Smooth muscle cell (in vitro differentiated cells): ENCODE data around the gene MAST4. TPM values are rescaled to one million over a fixed set of nuclear protein-coding genes. Genes with fewer than 3 reads are reported as not detected.

Source experiments
- DNase-seq: peaks from one replicate; lab custom pipeline; 2025; ENCODE audit not compliant: unreplicated experiment; lab: John Stamatoyannopoulos, UW
- H2AFZ ChIP-seq: fragments of 200-600 bp; sonication (generic); 2 replicates; pipeline ENCODE4 v1.6.0; 2016; ENCODE audit warnings: antibody characterized with exemption, low read depth, mild to moderate bottlenecking
- H3F3A ChIP-seq: fragments of 200-600 bp; sonication (generic); 2 replicates; pipeline ENCODE4 v1.6.0; 2017; ENCODE audit warnings: antibody characterized with exemption, low read depth
- H3K27ac ChIP-seq: fragments of 200-600 bp; sonication (generic); 2 replicates; pipeline ENCODE4 v1.5.1; 2016; ENCODE audit warnings: low read depth, mild to moderate bottlenecking
- H3K27me3 ChIP-seq: fragments of 200-600 bp; sonication (generic); 2 replicates; pipeline ENCODE4 v1.6.1; 2016; ENCODE audit warnings: low read depth, mild to moderate bottlenecking
- H3K36me3 ChIP-seq: fragments of 200-600 bp; sonication (generic); 2 replicates; pipeline ENCODE4 v1.5.1; 2016; ENCODE audit warnings: low read depth
- H3K4me1 ChIP-seq: fragments of 200-600 bp; sonication (generic); 2 replicates; pipeline ENCODE4 v1.5.1; 2016; ENCODE audit warnings: low read depth
- H3K4me2 ChIP-seq: fragments of 200-600 bp; sonication (generic); 2 replicates; pipeline ENCODE4 v1.6.0; 2016; ENCODE audit warnings: mild to moderate bottlenecking
- H3K4me3 ChIP-seq: fragments of 200-600 bp; sonication (generic); 2 replicates; pipeline ENCODE4 v1.5.1; 2016; ENCODE audit warnings: mild to moderate bottlenecking
- H3K79me2 ChIP-seq: fragments of 200-600 bp; sonication (generic); 2 replicates; pipeline ENCODE4 v1.6.0; 2016; ENCODE audit warnings: low read depth, mild to moderate bottlenecking
- H3K9ac ChIP-seq: fragments of 200-600 bp; sonication (generic); 2 replicates; pipeline ENCODE4 v1.6.0; 2016; ENCODE audit warnings: low read depth
- H3K9me3 ChIP-seq: fragments of 200-600 bp; sonication (generic); replicated peaks from 2 replicates; pipeline ENCODE4 v1.5.1; 2016; ENCODE audit warnings: low read depth
- H4K20me1 ChIP-seq: fragments of 200-600 bp; sonication (generic); 2 replicates; pipeline ENCODE4 v1.6.0; 2016; ENCODE audit warnings: low read depth
- WGBS: methylation state at CpG from one replicate; pipeline ENCODE4 v1.1.7; 2016; ENCODE audit warnings: low lambda C conversion rate; 5-methylcytosine and 5-hydroxymethylcytosine counted together
- polyA plus RNA-seq: library from polyadenylated mRNA; unstranded; fragments of >200 nt; fragmentation: Nextera tagmentation; extraction: Ambion mirVana; gene quantifications from 2 replicates; pipeline ENCODE4 v1.2.1, GENCODE V29; 2016
- total RNA-seq: library from RNA; depleted of rRNA; stranded (reverse); fragments of >200 nt; gene quantifications from 2 replicates; pipeline ENCODE4 v1.2.3, GENCODE V29; 2014
- TF ChIP-seq, protein P1 (sequence below): fragments of 200-600 bp; sonication (generic); IDR thresholded peaks from 2 replicates; pipeline ENCODE4 v1.5.1; 2017; ENCODE audit warnings: borderline replicate concordance, mild to moderate bottlenecking, antibody characterized with exemption; ENCODE audit not compliant: insufficient read depth, poor library complexity, severe bottlenecking

MAST4 gene
- total and polyA plus RNA-seq, 2 experiments from 2014 or later = 6.3 to 24.0 TPM

DNA sequence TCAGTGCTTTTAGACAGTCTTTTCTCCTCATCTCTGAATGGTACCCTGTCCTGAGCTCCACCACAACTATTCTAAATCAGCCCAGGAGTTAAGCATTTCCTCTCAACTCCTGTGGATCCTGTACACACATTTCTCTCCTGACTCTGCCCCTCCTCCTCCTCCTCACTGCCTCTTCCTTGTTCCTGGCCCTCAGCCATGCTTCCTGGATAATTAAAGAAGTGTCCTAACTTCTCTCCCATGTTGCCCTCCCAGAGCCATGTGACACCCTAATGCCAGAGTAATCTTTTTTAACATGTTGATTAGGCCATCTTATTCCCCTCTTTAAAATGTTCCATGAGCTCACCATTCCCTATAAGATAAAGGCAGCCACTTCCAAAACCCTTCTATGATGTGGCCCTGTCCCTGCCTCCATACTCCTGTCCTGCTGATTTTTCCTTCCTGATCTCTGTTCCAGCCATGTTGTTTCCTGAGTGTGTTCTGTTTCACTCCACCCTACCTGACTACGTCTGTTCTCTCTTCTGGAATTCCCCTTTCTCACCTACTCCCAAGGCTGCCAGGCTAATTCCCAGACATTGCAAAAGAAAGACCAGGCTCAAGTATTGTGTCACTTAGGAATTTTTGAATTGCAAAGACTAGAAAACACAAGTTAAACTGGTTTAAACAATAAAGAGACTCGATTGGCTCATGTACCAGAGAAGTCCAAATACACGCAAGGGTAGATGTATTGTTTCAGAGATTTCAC lies 295.2 kb downstream of the MAST4 start:
- no peaks in the 10 kb centered on the region for H3K9me3 ChIP-seq
- no peak overlapping the region for H2AFZ ChIP-seq
- H4K20me1 ChIP-seq = no peaks in the 10 kb centered on the region
- no peaks in the 10 kb centered on the region for H3K79me2 ChIP-seq
- TF ChIP-seq, protein P1, sequence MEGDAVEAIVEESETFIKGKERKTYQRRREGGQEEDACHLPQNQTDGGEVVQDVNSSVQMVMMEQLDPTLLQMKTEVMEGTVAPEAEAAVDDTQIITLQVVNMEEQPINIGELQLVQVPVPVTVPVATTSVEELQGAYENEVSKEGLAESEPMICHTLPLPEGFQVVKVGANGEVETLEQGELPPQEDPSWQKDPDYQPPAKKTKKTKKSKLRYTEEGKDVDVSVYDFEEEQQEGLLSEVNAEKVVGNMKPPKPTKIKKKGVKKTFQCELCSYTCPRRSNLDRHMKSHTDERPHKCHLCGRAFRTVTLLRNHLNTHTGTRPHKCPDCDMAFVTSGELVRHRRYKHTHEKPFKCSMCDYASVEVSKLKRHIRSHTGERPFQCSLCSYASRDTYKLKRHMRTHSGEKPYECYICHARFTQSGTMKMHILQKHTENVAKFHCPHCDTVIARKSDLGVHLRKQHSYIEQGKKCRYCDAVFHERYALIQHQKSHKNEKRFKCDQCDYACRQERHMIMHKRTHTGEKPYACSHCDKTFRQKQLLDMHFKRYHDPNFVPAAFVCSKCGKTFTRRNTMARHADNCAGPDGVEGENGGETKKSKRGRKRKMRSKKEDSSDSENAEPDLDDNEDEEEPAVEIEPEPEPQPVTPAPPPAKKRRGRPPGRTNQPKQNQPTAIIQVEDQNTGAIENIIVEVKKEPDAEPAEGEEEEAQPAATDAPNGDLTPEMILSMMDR = no peak
- H3K36me3 ChIP-seq = no peaks in the 10 kb centered on the region
- H3F3A ChIP-seq = no peaks in the 10 kb centered on the region
- H3K4me3 ChIP-seq = no peak overlapping the region
- H3K4me1 ChIP-seq = no peaks in the 10 kb centered on the region
- DNase-seq = no peak
- peak overlapping the region; percentile 41 for H3K9ac ChIP-seq
- WGBS = 60% methylated on average over 3 of the region's 3 CpGs
- no peak overlapping the region for H3K4me2 ChIP-seq
- H3K27me3 ChIP-seq = no peaks in the 10 kb centered on the region
- peak overlapping the region; percentile 79 for H3K27ac ChIP-seq

DNA sequence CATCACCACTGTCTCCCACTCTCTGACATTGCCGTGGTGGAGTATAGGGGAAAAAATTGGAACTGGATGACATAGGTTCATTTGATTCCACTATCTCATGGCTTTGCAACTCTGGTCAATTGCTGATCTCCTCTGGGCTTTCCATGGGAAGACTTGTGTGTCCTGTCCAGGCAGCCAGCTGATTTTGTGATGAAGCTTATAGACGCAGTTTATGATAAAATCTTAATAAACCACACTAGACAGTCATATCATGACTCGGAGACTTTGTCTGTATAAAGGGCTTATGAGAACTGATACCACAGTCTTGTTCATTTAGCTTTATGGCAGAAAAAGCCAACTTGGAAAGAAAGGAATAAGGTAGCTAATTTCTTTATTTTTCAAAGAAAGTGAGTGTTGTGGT lies 296.5 kb downstream of the MAST4 start:
- WGBS = 41% methylated on average over 3 of the region's 3 CpGs
- TF ChIP-seq, protein P1 = no peak
- peak overlapping the region; percentile 79 for H3K27ac ChIP-seq
- no peak overlapping the region for H2AFZ ChIP-seq
- H3K4me3 ChIP-seq = no peak overlapping the region
- no peak for DNase-seq
- no peaks in the 10 kb centered on the region for H3F3A ChIP-seq
- H3K79me2 ChIP-seq = no peaks in the 10 kb centered on the region
- H3K4me2 ChIP-seq = peak overlapping the region; percentile 6
- H3K9me3 ChIP-seq = no peaks in the 10 kb centered on the region
- no peaks in the 10 kb centered on the region for H3K36me3 ChIP-seq
- no peaks in the 10 kb centered on the region for H3K27me3 ChIP-seq
- no peaks in the 10 kb centered on the region for H4K20me1 ChIP-seq
- peak overlapping the region; percentile 41 for H3K9ac ChIP-seq
- H3K4me1 ChIP-seq = no peaks in the 10 kb centered on the region

DNA sequence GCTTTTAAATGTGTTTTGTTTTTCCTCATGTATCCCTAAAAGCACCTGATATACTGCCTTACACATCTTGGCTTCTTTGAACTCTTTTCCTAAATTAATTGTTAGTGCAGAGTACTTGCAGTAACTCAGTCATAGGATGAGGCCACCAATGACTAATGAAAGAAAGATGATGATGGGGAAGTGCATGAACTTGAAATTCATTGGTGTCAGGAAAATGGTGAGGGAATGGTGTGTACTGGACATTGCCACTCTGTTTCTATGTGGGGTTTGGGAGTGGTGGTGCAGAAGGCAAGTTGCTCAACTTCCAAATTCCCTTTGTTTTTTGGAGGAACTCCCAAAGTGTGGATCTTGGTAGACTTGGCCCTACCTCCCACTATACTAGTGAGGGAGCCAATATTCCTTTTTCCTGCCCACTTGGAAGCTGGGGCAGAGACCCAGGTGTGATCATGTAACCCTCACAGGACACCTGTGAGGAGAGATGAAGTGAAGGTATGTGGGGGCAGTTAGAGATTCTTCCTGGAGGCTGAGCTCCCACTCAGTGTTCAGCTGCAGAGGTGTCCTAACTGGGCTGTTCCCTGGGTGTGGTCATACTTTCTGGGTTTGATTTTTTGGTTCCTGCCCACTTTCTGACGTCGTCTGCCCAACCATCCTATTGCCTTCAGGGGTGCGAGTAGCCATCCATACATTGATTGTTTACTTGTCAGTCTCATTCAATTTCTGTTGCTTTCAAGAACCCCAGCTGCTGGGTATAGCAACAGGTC lies 298.5 kb downstream of the MAST4 start:
- Histone ChIP-seq H3K4me2 (no peak overlapping the region), H3K27me3 (no peaks in the 10 kb centered on the region), H3K9ac (no peak overlapping the region), H3K79me2 (no peaks in the 10 kb centered on the region), H3K36me3 (no peaks in the 10 kb centered on the region), H2AFZ (no peak overlapping the region), H3K4me3 (no peak overlapping the region), H3F3A (no peaks in the 10 kb centered on the region), H3K9me3 (no peaks in the 10 kb centered on the region), H3K4me1 (no peaks in the 10 kb centered on the region), H4K20me1 (no peaks in the 10 kb centered on the region), H3K27ac (peak overlapping the region; percentile 79)
- WGBS = 89% methylated on average over 3 of the region's 3 CpGs
- TF ChIP-seq, protein P1 = no peak
- DNase-seq = no peak

DNA sequence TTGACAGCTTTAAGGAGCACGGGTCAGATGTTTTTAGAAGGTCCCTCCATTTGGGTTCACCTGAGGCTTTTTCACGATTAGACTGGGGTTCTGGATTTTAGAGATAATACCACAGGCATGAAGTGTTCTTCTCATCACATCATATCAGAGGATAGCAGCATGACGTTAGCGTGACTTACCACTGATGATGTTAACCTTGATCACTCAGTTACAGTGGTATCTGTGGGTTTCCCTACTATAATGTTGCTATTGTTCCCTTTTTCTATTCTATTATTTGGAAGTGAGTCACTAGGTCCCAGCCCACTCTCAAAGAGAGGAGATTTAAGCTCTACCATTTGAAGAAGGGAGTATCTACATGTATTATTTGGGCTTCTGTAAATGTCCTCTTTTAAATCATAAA lies 300.0 kb downstream of the MAST4 start:
- Histone ChIP-seq H2AFZ (no peak overlapping the region), H3K4me2 (no peak overlapping the region), H3F3A (no peaks in the 10 kb centered on the region), H3K4me3 (no peak overlapping the region), H3K9ac (no peak overlapping the region), H3K27ac (peak overlapping the region; percentile 77), H4K20me1 (no peaks in the 10 kb centered on the region), H3K79me2 (no peaks in the 10 kb centered on the region), H3K27me3 (no peaks in the 10 kb centered on the region), H3K4me1 (no peaks in the 10 kb centered on the region), H3K36me3 (no peaks in the 10 kb centered on the region), H3K9me3 (no peaks in the 10 kb centered on the region)
- TF ChIP-seq, protein P1 = no peak
- 84% methylated on average over 4 of the region's 4 CpGs for WGBS
- DNase-seq = no peak
